Neural progenitor cell (in vitro differentiated cells): ENCODE data around the gene GLTP.

ENCODE experiments used
- CTCF ChIP-seq: fragments of 200-600 bp; sonication (generic); IDR thresholded peaks from 2 replicates; pipeline ENCODE4 v1.5.1; 2017; ENCODE audit warnings: antibody characterized with exemption, mild to moderate bottlenecking
- EZH2phosphoT487 ChIP-seq: fragments of 200-600 bp; sonication (generic); IDR thresholded peaks from 2 replicates; pipeline ENCODE4 v1.6.1; 2017; ENCODE audit warnings: antibody characterized with exemption

GRCh38 chr12:109868182-109869051, 11.9 kb downstream of the GLTP start:
- TF ChIP-seq CTCF (no peak), EZH2phosphoT487 (no peak)
